PC-9 (cell line): ENCODE data around the gene RFWD3. TPM values are rescaled to one million over a fixed set of nuclear protein-coding genes. Genes with fewer than 3 reads are reported as not detected.

Experiments
- BruUV-seq: library from RNA; stranded (reverse); fragments of 400-500 nt; replicated peaks from 2 replicates; lab custom pipeline; 2021; lab: Mats Ljungman, UMichigan
- CTCF ChIA-PET: fragments of 300-600 bp; sonication (Branson Sonifier 250); formaldehyde crosslinking; loops from one replicate; lab custom pipeline; 2022; ENCODE audit warnings: antibody characterized with exemption; lab: Charles Lee
- POLR2A ChIA-PET: fragments of 300-600 bp; sonication (Branson Sonifier 250); formaldehyde crosslinking; loops from one replicate; lab custom pipeline; 2022; ENCODE audit warnings: antibody characterized with exemption; ENCODE audit not compliant: unreplicated experiment; lab: Charles Lee
- DNase-seq, 2 experiments: peaks; one replicate each; pipeline versions ENCODE4 v3.0.0 to v3.0.0-alpha.2; 2015 to 2022; ENCODE audit warnings: mixed read lengths in 1 of 2
- H2AFZ ChIP-seq: fragments of 200-600 bp; sonication (generic); 2 replicates; pipeline ENCODE4 v1.8.1; 2017; ENCODE audit warnings: antibody characterized with exemption
- H3F3A ChIP-seq: fragments of 200-600 bp; sonication (generic); 2 replicates; pipeline ENCODE4 v1.8.1; 2017; ENCODE audit warnings: antibody characterized with exemption, mild to moderate bottlenecking, low read depth; ENCODE audit not compliant: insufficient read depth
- H3K27ac ChIP-seq: fragments of 200-600 bp; sonication (generic); 2 replicates; pipeline ENCODE4 v1.6.1; 2016; ENCODE audit warnings: mixed run types
- H3K27me3 ChIP-seq: fragments of 200-600 bp; sonication (generic); 2 replicates; pipeline ENCODE4 v1.6.1; 2016; ENCODE audit warnings: low read depth, mixed run types; ENCODE audit not compliant: insufficient read depth
- H3K36me3 ChIP-seq: fragments of 200-600 bp; sonication (generic); 2 replicates; pipeline ENCODE4 v1.6.1; 2016; ENCODE audit warnings: low read depth, mixed run types
- H3K4me1 ChIP-seq: fragments of 200-600 bp; sonication (generic); replicated peaks from 2 replicates; pipeline ENCODE4 v1.6.1; 2016; ENCODE audit warnings: mixed run types; ENCODE audit not compliant: insufficient read depth
- H3K4me2 ChIP-seq: fragments of 200-600 bp; sonication (generic); 2 replicates; pipeline ENCODE4 v1.6.1; 2017; ENCODE audit warnings: mixed run types
- H3K4me3 ChIP-seq: fragments of 200-600 bp; sonication (generic); 2 replicates; pipeline ENCODE4 v1.6.1; 2016; ENCODE audit warnings: mixed run types
- H3K79me2 ChIP-seq: fragments of 200-600 bp; sonication (generic); 2 replicates; pipeline ENCODE4 v1.6.1; 2017; ENCODE audit warnings: low read depth, mixed run types
- H3K9me2 ChIP-seq: fragments of 200-600 bp; sonication (generic); 2 replicates; pipeline ENCODE4 v1.8.1; 2017; ENCODE audit warnings: mild to moderate bottlenecking; ENCODE audit not compliant: insufficient read depth
- H3K9me3 ChIP-seq: fragments of 200-600 bp; sonication (generic); 2 replicates; pipeline ENCODE4 v1.8.1; 2016; ENCODE audit warnings: low read depth; ENCODE audit not compliant: insufficient read depth
- H4K20me1 ChIP-seq: fragments of 200-600 bp; sonication (generic); 2 replicates; pipeline ENCODE4 v1.8.1; 2017; ENCODE audit not compliant: insufficient read depth
- CTCF ChIP-seq: fragments of 200-600 bp; sonication (generic); conservative IDR thresholded peaks from 2 replicates; pipeline ENCODE4 v1.6.1; 2017; ENCODE audit warnings: mixed run types, antibody characterized with exemption, mild to moderate bottlenecking, moderate library complexity
- EZH2 ChIP-seq: fragments of 200-600 bp; sonication (generic); IDR thresholded peaks from 2 replicates; pipeline ENCODE4 v1.8.0; 2017; ENCODE audit warnings: antibody characterized with exemption, low read depth
- intact Hi-C: fragments of 100-400 bp; cut with micrococcal nuclease; formaldehyde crosslinking; loops from one replicate; pipeline ENCODE4 v1.10.0; 2022; ENCODE audit not compliant: unreplicated experiment
- total RNA-seq: library from RNA; stranded (reverse); gene quantifications from 2 replicates; pipeline ENCODE4 v1.2.3, GENCODE V29; 2021

Gene RFWD3
- total RNA-seq, 1 experiment from 2014 or later, result 49.5 TPM

- H3K36me3 ChIP-seq, result no peaks in the 10 kb centered on the region
- H3K79me2 ChIP-seq, result no peaks in the 10 kb centered on the region
- H3K4me2 ChIP-seq, result no peak overlapping the region
- no peak overlapping the region for H2AFZ ChIP-seq
- intact Hi-C loops, result no loop called here
- H4K20me1 ChIP-seq, result no peaks in the 10 kb centered on the region
- no peak overlapping the region for H3K27ac ChIP-seq
- ChIA-PET CTCF (no interaction called here), POLR2A (no interaction called here)
- DNase-seq, result no peak
- H3F3A ChIP-seq, result no peaks in the 10 kb centered on the region
- no peaks in the 10 kb centered on the region for H3K9me3 ChIP-seq
- no peak overlapping the region for H3K4me3 ChIP-seq
- no peak for TF ChIP-seq EZH2
- no peak for TF ChIP-seq CTCF
- no peaks in the 10 kb centered on the region for H3K9me2 ChIP-seq
- peaks cover 4% of the 10 kb centered on the region; the same call in 1 of the 2 replicates for H3K4me1 ChIP-seq
- BruUV-seq, result no TSS peak
- H3K27me3 ChIP-seq, result no peaks in the 10 kb centered on the region
These were observed 46.6 kb upstream of the RFWD3 start for GRCh38 chr16:74713325-74713724.

- POLR2A ChIA-PET, result no interaction called here
- BruUV-seq, result no TSS peak
- DNase-seq, result no peak
These were observed 45.3 kb upstream of the RFWD3 start for GRCh38 chr16:74711938-74712337.

GRCh38 chr16:74710401-74710800 is 43.7 kb upstream of the RFWD3 start:
- Histone ChIP-seq H3K4me3 (no peak overlapping the region), H3K36me3 (no peaks in the 10 kb centered on the region), H3K4me2 (no peak overlapping the region), H3K27me3 (no peaks in the 10 kb centered on the region), H3K9me3 (no peaks in the 10 kb centered on the region), H3K27ac (no peak overlapping the region), H2AFZ (no peak overlapping the region), H3K9me2 (no peaks in the 10 kb centered on the region), H3K4me1 (peaks cover 4% of the 10 kb centered on the region; the same call in 1 of the 2 replicates), H4K20me1 (no peaks in the 10 kb centered on the region), H3F3A (no peaks in the 10 kb centered on the region), H3K79me2 (no peaks in the 10 kb centered on the region)
- ChIA-PET CTCF (interaction anchor here (0.6 to 1.2 kb wide), 2 partner anchors 21 to 152 kb away, joined by 6 to 9 read pairs; no protein-coding TSS in a partner anchor), POLR2A (no interaction called here)
- TF ChIP-seq CTCF (no peak), EZH2 (no peak)
- no peak for DNase-seq
- intact Hi-C loops, result no loop called here
- BruUV-seq, result no TSS peak

More at GRCh38 chr16:74711938-74712337, 45.3 kb upstream of the RFWD3 start:
- Histone ChIP-seq H3F3A (no peaks in the 10 kb centered on the region), H3K79me2 (no peaks in the 10 kb centered on the region), H3K4me2 (no peak overlapping the region), H3K9me3 (no peaks in the 10 kb centered on the region), H3K4me3 (no peak overlapping the region), H3K36me3 (no peaks in the 10 kb centered on the region), H3K27ac (no peak overlapping the region), H3K9me2 (no peaks in the 10 kb centered on the region), H2AFZ (no peak overlapping the region), H4K20me1 (no peaks in the 10 kb centered on the region), H3K4me1 (peaks cover 4% of the 10 kb centered on the region; the same call in 1 of the 2 replicates), H3K27me3 (no peaks in the 10 kb centered on the region)
- CTCF ChIA-PET, result interaction anchor here (1.0 kb wide), 1 partner anchor 151 kb away, joined by 5 read pairs; no protein-coding TSS in a partner anchor
- TF ChIP-seq EZH2, result no peak
- no peak for TF ChIP-seq CTCF
- intact Hi-C loops, result no loop called here
